MG63 (cell line): ENCODE data around the gene TCF20. TPM values are rescaled to one million over a fixed set of nuclear protein-coding genes. Genes with fewer than 3 reads are reported as not detected.
A peak's percentile ranks its signal among the peaks of the same experiment; 100 is the strongest.

Experiments used
- DNase-seq: peaks from one replicate; pipeline ENCODE4 v3.0.0-alpha.2; 2020
- H3K27me3 ChIP-seq: fragments of 250-450 bp; sonication (Bioruptor Pico); 2 replicates; pipeline ENCODE4 v1.5.1; 2020; ENCODE audit warnings: mild to moderate bottlenecking, moderate library complexity
- H3K36me3 ChIP-seq: fragments of 250-450 bp; sonication (Bioruptor Pico); 2 replicates; pipeline ENCODE4 v1.5.1; 2020; ENCODE audit warnings: mild to moderate bottlenecking, moderate library complexity
- H3K4me3 ChIP-seq: fragments of 250-450 bp; sonication (Bioruptor Pico); 2 replicates; pipeline ENCODE4 v1.5.1; 2020; ENCODE audit warnings: mild to moderate bottlenecking, moderate library complexity
- H3K9me3 ChIP-seq: fragments of 250-450 bp; sonication (Bioruptor Pico); 2 replicates; pipeline ENCODE4 v1.5.1; 2020; ENCODE audit warnings: mild to moderate bottlenecking, moderate library complexity
- total RNA-seq: library from RNA; depleted of rRNA; stranded (reverse); fragments of >200 nt; shearing (Covaris generic); gene quantifications from 2 replicates; pipeline ENCODE4 v1.2.3, GENCODE V29; 2014; ENCODE audit warnings: low replicate concordance

The TCF20 gene
- total RNA-seq, 1 experiment from 2014 or later: 13.0 TPM

DNA sequence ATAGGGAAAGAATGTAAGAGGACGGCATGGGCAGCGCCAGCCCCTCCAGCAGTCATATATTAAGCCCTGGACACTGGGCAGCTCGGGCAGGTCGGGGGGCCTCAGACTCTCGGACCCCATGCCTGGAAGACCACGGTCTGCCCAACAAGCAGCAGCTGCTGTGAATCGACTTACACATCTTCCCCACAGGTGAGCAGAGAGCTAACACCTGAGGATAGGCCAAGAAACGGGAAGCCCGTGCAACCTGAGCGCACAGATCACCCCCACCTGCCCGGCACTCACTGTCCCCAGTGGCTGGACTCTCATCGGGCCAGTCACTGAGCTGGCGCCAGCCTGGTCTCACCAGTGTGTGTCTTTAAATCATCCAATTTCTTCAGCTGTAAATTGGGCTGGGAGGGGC, 4.7 kb upstream of the TCF20 start:
- no peaks in the 10 kb centered on the region for H3K36me3 ChIP-seq
- DNase-seq: no peak

DNA sequence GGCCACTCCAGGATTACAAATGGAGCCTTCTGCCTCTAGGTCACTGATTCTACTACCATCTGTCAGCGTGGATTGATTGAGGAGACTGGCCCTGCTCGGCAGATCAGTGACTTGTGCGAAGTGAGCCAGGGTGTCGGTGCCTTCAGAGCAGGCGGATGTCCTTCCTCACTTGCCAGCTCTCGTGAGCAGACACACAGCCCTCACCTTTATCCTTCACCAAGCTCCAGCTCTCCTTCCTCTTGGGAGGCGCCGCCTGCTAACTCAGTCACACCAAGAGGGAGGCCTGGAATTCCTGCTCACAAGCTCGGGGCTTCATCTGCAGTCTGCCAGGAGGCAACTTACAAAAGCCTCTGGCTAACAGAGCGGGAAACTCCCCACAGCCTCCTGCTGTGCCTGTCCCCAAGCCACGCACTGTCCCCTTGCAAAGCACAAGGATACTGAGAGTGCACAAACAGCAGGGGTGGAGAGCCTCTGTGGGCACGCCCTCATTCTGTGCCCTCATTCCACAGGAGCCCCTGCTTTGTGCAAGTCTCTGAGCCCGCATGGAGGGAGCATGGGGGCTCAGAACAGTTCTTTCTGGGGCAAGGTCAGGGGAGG, 3.5 kb upstream of the TCF20 start:
- Histone ChIP-seq H3K9me3 (no peaks in the 10 kb centered on the region), H3K4me3 (no peak overlapping the region), H3K27me3 (no peaks in the 10 kb centered on the region), H3K36me3 (no peaks in the 10 kb centered on the region)
- DNase-seq: no peak

More for the DNA sequence above, 4.7 kb upstream of the TCF20 start:
- H3K9me3 ChIP-seq: no peaks in the 10 kb centered on the region
- H3K27me3 ChIP-seq: no peaks in the 10 kb centered on the region
- no peak overlapping the region for H3K4me3 ChIP-seq

DNA sequence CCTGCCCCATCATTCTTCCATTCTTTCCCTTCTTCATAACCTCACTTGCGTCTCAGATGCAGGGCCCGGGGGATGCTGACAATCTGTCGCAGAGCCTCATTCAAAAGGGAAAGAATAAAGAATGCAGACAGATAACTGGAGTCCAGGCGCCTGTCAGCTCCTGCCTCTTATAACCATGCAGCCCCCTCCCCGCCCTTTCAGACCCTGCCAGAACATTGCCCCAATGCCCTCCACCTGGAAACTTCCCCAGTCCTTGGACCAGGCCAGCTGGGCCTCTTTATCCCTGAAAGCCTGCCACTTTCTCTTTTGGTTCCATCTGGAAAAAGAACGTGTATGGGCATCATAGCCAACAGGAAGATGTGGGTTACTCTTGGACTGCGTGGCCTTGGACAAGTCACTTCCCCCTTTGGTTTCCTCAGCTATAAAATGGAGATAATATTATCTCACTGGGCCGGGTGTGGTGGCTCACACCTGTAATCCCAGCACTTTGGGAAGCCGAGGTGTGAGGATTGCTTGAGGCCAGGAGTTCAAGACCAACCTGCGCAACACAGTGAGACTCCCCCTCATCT, 2.1 kb upstream of the TCF20 start:
- H3K4me3 ChIP-seq: no peak overlapping the region
- no peak for DNase-seq
- no peaks in the 10 kb centered on the region for H3K9me3 ChIP-seq
- no peaks in the 10 kb centered on the region; the same call in 1 of the 2 replicates for H3K36me3 ChIP-seq
- no peaks in the 10 kb centered on the region for H3K27me3 ChIP-seq

DNA sequence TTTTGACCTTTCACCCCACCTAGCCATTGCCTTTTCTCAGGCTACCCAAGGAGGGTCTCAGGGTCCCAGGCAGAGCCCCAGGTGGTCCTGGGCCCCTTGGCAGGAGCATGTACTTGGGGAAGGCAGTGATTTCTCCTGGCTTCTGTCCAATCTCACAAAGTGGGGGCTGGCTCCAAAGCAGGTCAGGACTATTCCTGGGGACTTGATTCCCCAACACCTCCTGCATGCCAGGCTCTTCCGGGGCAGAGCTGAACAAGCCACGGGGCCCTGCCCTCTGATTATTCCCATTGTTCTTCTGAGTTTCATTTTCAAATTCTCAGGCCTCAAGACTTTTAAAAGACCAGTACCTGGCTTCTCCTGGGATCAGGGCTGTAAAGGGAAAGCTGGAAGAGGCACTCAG, 1.5 kb upstream of the TCF20 start:
- no peak for DNase-seq
- Histone ChIP-seq H3K4me3 (no peak overlapping the region), H3K27me3 (no peaks in the 10 kb centered on the region), H3K36me3 (no peaks in the 10 kb centered on the region; the same call in 1 of the 2 replicates), H3K9me3 (no peaks in the 10 kb centered on the region)

DNA sequence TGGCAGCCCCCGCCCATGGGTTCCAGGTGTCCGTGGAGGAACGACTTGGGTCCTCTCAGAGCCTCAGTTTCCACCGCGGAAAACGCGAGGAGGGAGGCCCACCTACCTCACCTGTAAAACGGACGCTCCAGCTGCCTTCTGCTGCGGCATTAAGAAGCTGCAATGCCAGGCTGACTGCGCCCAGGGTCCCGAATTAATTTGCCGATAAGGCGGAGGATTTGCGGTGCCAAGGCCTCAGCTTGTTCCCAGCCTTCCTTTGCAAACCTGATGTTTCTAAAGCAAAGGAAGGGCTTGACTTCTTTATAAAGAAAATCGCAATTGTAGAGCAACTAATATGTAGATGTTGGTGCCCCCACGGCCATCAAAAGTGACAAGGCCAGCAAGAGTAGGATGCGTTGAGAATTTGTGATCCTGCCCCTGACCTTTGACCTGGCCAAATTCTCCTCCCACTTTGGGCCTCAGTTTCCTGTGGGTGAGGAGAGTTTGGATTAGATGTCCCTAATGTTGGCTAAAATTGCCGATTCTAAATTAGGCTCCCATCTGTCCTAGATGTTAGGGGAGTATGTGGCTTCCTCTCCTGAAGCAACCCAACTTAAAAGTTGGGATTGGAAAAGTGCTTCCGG, 849 bp upstream of the TCF20 start:
- Histone ChIP-seq H3K27me3 (no peaks in the 10 kb centered on the region), H3K36me3 (no peaks in the 10 kb centered on the region; the same call in 1 of the 2 replicates), H3K9me3 (no peaks in the 10 kb centered on the region), H3K4me3 (no peak overlapping the region; the same call in 1 of the 2 replicates)
- no peak for DNase-seq

DNA sequence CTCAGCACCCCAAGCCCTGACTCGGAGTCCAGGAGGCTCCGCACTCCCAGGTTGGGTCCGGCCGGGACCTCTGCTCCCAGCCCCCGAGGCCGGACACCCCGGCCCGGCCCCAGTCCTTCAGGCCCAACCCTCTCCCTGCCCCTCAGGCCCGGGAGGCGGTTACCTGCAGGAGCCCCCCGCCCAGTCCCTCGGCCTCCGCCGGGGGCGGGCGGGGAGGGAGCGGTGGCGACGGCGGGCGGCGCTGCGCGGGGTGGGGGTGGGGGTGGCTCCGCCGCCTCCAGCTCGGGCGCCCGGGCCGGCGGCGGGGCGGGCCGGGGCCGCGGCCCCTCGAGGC, 310 bp downstream of the TCF20 start:
- H3K27me3 ChIP-seq: no peaks in the 10 kb centered on the region
- peak overlapping the region; percentile 90 for H3K4me3 ChIP-seq
- no peaks in the 10 kb centered on the region; the same call in 1 of the 2 replicates for H3K36me3 ChIP-seq
- peak; percentile 19 for DNase-seq
- no peaks in the 10 kb centered on the region for H3K9me3 ChIP-seq

DNA sequence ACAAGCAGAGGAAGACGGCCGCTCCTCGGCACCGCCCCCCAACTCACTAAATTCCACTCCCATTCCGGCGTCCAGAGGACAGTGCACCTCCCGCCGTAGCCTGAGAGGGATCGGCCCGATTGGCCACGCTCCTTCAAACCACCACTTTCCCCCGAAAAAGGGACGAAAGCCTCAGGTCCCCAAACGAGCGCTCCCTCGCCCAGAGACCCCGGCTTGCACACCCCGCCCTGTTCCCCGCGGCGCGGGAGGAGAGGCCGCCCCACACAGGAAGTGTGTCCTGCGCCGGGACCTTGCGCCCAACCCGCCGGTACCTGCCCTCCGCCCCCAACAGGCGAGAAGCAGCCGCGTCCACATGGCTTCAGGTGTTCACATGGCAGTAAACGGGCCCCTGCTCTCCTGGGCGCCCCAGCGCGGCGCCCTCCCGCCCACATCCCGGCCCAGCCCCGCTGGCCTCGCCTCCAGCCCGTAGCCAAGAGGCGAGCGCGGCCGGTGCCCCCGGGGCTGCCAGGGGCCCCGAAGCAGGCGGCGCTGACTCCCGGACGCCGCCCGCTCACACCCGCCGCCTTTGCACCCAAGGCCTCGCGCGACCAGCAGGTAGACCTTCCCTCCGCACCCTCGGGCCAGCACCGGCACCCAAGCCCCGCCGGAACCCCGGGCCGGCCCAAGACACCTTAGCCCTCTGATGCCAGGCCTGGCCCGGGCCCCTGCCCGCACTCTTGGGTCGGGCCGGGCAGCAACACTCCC, 849 bp downstream of the TCF20 start:
- H3K4me3 ChIP-seq: peak overlapping the region; percentile 90
- no peaks in the 10 kb centered on the region for H3K9me3 ChIP-seq
- peak; percentile 50 for DNase-seq
- H3K27me3 ChIP-seq: no peaks in the 10 kb centered on the region
- H3K36me3 ChIP-seq: no peaks in the 10 kb centered on the region; the same call in 1 of the 2 replicates

DNA sequence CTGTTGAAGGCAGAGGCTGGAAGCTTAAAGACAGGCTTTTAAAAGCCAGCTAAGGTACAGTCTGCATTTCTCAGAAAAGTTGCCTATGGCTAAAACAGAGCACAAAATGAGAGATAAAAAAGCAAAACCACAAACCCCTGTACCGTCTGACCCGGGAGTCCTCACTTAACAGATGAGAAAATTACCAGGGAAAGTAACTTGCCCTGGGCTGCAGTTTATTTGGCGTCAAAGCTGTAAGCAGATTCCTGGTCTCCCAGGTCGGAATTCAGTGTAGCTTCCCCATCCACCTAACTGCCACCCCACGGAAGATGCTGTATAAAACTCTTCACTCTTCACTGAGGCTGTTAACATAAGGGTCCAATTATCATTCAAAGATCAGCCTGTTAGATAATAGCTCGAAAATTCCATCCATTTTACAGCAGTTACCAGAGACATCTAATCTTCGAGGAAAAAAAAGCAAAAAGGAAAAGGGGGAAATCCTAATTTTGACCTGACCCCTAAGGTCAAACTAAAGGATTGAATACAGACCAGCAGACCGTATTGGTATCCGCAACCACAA, 1.5 kb downstream of the TCF20 start:
- no peak for DNase-seq
- Histone ChIP-seq H3K4me3 (peak overlapping the region; percentile 90), H3K36me3 (no peaks in the 10 kb centered on the region; the same call in 1 of the 2 replicates), H3K9me3 (no peaks in the 10 kb centered on the region), H3K27me3 (no peaks in the 10 kb centered on the region)

DNA sequence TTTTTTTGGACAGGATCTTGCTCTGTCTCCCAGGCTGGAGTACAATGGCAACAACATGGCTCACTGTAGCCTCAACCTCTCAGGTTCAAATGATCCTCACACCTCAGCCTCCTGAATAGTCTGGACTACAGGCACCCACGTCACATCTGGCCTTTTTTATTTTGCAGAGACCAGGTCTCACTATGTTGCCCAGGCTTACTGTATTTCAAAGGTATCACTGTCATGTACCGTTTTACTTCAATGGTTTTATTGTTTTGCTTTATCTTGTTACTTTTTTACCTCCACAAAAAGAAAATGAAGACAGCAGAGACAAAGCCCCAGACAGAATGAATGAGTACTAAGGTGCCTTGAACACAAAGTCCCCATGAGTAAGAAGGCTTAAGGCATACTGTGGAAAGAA, 5.1 kb downstream of the TCF20 start:
- no peak for DNase-seq
- Histone ChIP-seq H3K9me3 (no peaks in the 10 kb centered on the region), H3K4me3 (no peak overlapping the region), H3K27me3 (no peaks in the 10 kb centered on the region), H3K36me3 (peaks cover 3% of the 10 kb centered on the region; the same call in 1 of the 2 replicates)

DNA sequence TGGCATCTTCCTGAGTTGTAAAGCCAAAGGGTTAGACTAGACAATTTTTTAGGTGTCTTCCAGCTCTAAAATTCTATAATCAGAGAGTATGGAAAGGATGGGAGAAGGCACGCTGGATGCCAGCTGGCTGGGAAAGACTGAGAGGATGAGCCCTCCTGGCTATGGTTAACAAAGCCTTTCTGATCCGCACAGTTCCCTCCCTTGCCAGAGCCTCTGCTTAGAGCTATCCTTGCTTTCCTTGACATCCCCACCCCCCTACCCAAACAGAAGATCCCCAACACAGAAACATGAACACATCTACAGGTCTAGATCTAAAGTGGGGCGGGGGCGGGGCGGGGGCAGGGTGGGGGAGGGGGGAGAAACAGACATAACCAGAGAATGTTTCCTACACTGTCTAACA, 6.5 kb downstream of the TCF20 start:
- H3K9me3 ChIP-seq: no peaks in the 10 kb centered on the region
- no peak for DNase-seq
- peaks cover 3% of the 10 kb centered on the region; the same call in 1 of the 2 replicates for H3K36me3 ChIP-seq
- H3K27me3 ChIP-seq: no peaks in the 10 kb centered on the region
- H3K4me3 ChIP-seq: no peak overlapping the region

DNA sequence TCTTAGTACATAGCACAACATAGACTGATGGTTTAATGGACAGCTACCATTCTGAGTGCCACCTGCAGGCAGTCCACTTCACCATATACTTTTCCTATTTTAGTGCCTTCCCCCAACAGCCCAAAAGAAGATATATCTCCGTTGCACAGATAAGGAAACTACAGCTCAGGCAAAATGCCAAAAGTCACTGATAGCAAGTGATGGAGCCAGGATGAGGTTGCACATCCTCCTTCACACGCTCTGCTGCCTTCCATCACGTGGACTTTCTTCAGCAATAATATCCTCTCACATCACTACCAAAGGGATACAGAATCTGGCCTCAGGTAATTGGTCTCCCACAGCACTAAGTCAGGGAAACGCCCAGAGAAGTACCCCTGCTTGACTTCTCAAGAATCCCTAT, 7.5 kb downstream of the TCF20 start:
- no peak for DNase-seq
- H3K27me3 ChIP-seq: no peaks in the 10 kb centered on the region
- H3K36me3 ChIP-seq: peaks cover 3% of the 10 kb centered on the region; the same call in 1 of the 2 replicates
- H3K4me3 ChIP-seq: no peak overlapping the region
- H3K9me3 ChIP-seq: no peaks in the 10 kb centered on the region

DNA sequence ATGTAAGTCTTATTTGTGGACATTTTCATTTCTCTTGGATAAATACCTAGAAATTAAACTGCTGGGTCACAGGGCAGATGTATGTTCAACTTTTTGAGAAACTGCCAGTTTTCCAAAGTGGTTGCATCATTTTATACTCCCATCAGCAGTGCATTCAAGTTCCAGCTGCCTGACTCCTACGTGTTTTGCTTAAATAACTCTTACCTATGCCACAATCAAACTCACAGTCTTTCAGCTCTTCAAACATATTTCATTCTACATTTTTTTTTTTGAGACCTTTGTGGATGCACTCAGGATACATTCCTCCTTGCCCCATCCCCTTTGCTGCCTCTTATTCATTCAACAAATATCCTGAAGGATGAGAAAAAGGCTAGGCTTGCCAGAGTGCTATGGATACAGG, 9.2 kb downstream of the TCF20 start:
- Histone ChIP-seq H3K4me3 (no peak overlapping the region), H3K36me3 (peaks cover 3% of the 10 kb centered on the region; the same call in 1 of the 2 replicates), H3K27me3 (no peaks in the 10 kb centered on the region), H3K9me3 (no peaks in the 10 kb centered on the region)
- DNase-seq: no peak

DNA sequence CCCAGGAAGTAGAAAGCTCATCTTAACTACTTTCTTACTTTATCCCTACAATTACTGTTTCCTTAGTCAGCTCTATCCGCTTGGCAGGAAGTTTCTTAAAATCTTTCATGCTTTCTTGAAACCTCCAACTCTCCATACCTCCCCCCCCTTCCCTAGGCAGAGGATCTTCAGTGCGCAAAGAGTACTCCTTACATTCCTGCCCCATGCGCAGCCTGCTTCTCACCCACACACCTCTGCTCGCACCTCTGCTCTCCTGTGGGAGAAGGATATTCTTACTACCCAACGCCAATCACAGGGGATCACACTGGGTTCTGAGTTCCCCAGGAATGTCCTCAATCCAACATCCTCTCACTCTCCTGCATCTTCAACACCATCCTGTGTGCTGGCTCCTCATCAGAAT, 12.3 kb downstream of the TCF20 start:
- Histone ChIP-seq H3K4me3 (no peak overlapping the region), H3K9me3 (no peaks in the 10 kb centered on the region), H3K27me3 (no peaks in the 10 kb centered on the region), H3K36me3 (peaks cover 3% of the 10 kb centered on the region)
- no peak for DNase-seq

DNA sequence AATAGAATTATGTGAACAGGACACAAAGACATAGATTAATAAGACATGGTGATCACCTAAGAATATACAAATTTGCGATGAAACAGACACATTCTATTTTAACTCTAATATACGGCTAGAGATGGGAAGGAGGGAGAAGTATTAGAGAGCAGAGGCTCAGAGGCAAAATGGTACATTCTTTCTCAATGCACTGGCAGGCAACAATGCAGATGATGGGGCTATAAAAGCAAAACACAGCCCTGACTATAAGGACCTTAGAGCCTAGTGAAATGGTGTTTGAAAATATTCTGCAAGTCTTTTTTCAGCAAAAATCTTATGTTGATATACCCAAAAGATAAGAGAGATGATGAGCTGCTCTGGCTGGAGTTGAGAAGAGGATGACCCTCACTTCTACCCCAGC, 13.1 kb downstream of the TCF20 start:
- no peaks in the 10 kb centered on the region for H3K9me3 ChIP-seq
- peaks cover 2% of the 10 kb centered on the region for H3K36me3 ChIP-seq
- no peak for DNase-seq
- H3K4me3 ChIP-seq: no peak overlapping the region
- no peaks in the 10 kb centered on the region for H3K27me3 ChIP-seq

DNA sequence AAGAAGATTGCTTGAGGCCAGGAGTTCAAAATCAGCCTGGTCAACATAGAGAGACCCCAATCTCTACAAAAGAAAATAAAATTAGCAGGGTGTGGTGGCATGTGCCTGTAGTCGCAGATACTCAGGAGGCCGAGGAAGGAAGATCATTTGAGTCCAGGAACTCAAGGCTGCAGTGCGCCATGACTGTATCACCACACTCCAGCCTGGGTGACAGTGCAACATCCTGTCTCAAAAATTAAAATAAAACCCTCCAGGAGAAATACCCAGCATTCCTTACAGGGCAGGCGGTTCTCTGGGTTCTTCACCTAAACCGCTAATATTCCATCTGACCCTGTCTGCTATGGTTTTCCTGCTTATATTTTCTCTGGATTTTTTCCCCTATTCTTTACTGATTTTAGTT, 13.5 kb downstream of the TCF20 start:
- H3K9me3 ChIP-seq: no peaks in the 10 kb centered on the region
- no peaks in the 10 kb centered on the region; the same call in 1 of the 2 replicates for H3K36me3 ChIP-seq
- DNase-seq: no peak
- H3K27me3 ChIP-seq: no peaks in the 10 kb centered on the region
- H3K4me3 ChIP-seq: no peak overlapping the region

DNA sequence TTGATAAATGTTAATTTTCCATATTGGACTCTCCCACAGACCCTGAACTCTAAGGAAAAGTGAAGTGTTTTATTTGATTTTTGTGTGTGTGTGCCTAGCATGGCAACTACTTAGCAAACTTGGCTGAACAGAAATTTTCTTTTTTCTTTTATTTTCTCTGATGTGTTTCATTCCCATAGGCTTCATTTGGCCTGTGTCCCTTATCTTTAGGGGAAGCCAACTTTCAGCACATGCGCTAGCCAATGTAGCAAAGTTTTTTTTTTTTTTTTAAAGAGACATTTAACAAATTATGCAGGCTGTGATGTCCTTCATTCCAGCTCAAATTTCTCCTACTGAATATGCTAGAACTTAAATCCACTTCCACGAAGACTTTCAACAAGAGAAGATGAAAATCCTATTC, 14.2 kb downstream of the TCF20 start:
- H3K4me3 ChIP-seq: no peak overlapping the region
- H3K36me3 ChIP-seq: no peaks in the 10 kb centered on the region; the same call in 1 of the 2 replicates
- no peaks in the 10 kb centered on the region for H3K27me3 ChIP-seq
- DNase-seq: no peak
- H3K9me3 ChIP-seq: no peaks in the 10 kb centered on the region

DNA sequence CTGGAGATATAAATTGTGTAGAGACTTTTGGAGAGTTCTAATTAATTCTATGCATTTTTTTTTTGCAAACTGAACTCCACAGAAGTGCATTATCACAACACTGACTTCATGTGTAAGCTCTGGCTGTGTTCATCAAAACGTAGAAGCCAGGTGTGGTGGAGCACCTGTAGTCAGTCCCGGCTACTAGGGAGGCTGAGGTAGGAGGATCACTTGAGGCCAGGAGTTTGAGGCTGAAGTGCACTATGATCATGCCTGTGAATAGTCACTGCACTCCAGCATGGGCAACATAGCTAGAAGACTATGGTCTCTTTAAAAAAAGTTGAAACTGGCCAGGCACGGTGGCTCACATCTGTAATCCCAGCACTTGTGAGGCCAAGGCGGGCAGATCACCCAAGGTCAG, 20.6 kb downstream of the TCF20 start:
- Histone ChIP-seq H3K36me3 (no peaks in the 10 kb centered on the region), H3K27me3 (no peaks in the 10 kb centered on the region), H3K9me3 (no peaks in the 10 kb centered on the region), H3K4me3 (no peak overlapping the region)
- DNase-seq: no peak
